ENCODE results near the gene ARPC2. TPM values are rescaled to one million over a fixed set of nuclear protein-coding genes. Genes with fewer than 3 reads are reported as not detected.

ARPC2 gene
- total RNA-seq, 1 donor from 2014 or later = 464 TPM

GRCh38 chr2:218282173-218282991, 65.4 kb downstream of the ARPC2 start:
- TF ChIP-seq, protein P1, sequence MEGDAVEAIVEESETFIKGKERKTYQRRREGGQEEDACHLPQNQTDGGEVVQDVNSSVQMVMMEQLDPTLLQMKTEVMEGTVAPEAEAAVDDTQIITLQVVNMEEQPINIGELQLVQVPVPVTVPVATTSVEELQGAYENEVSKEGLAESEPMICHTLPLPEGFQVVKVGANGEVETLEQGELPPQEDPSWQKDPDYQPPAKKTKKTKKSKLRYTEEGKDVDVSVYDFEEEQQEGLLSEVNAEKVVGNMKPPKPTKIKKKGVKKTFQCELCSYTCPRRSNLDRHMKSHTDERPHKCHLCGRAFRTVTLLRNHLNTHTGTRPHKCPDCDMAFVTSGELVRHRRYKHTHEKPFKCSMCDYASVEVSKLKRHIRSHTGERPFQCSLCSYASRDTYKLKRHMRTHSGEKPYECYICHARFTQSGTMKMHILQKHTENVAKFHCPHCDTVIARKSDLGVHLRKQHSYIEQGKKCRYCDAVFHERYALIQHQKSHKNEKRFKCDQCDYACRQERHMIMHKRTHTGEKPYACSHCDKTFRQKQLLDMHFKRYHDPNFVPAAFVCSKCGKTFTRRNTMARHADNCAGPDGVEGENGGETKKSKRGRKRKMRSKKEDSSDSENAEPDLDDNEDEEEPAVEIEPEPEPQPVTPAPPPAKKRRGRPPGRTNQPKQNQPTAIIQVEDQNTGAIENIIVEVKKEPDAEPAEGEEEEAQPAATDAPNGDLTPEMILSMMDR (IDR thresholded peaks at IDR 0.05; ENCODE audit: insufficient read depth, low read length, poor library complexity, severe bottlenecking) = no peak
- no peak overlapping the region for H3K4me3 ChIP-seq (ENCODE audit: low read depth, low read length)
- H3K27me3 ChIP-seq (ENCODE audit: control insufficient read depth, insufficient read depth, low read length) = no peaks in the 10 kb centered on the region
- peak; percentile 42 for DNase-seq (ENCODE audit: low read depth)
- peaks cover 1% of the 10 kb centered on the region for H3K36me3 ChIP-seq (ENCODE audit: control insufficient read depth, insufficient read depth, low read length)

DNA sequence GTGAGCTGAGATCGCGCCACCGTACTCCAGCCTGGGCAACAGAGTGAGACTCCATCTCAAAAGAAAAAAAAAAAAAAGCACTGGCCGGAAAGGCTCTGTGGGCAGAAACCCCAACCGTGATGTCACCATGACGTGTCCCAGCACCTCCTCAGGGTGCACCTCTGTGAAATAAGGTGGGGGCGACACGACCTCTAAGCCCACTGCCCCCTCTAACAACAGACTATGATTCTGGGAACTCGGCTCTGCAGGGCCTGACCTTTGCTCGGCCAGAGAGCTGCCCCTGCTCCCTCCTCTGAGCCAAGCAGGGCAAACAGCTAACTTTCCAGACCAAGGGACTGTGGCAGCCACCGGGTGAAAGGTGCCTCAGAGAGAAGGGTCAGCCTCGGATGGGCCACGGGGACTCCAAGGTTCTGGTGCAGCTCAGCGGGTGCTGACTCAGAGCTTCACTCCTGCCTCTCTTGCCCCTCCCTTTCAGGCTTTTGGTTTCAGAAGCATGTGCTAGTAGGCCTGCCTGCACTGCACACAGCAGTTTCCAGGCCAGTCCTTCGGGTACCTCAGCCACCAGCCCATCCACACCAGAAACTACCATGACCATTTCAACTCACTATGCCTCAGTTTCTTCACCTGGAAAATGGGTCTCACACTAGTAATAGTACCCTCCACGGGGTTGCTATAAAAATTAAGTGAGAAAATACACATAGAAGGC, 67.3 kb downstream of the ARPC2 start:
- DNase-seq (ENCODE audit: low read depth) = peak; percentile 42
- TF ChIP-seq, protein P1 (IDR thresholded peaks at IDR 0.05; ENCODE audit: insufficient read depth, low read length, poor library complexity, severe bottlenecking) = no peak
- Histone ChIP-seq H3K4me3 (ENCODE audit: low read depth, low read length) (no peak overlapping the region), H3K36me3 (ENCODE audit: control insufficient read depth, insufficient read depth, low read length) (peaks cover 1% of the 10 kb centered on the region), H3K27me3 (ENCODE audit: control insufficient read depth, insufficient read depth, low read length) (no peaks in the 10 kb centered on the region)

DNA sequence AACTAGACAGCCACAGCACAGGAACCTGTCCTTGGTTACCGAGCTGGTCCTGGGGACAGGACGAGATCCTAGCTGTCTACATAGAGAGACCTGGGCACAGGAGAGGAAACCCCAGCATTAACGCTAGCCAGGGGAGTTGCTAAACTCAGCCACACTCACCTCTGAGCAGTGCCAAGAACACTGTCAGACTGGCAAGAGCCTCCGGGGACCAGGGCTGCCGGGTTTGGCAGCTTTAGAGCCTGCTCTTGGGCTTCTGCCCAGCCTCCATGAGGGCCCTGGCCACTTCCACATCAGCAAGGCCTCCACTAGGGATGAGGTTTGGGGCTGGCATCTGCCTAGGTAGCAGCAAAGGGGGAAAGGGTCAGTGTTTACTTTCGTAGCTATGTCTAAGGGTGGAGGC, 68.6 kb downstream of the ARPC2 start:
- H3K4me3 ChIP-seq (ENCODE audit: low read depth, low read length) = no peak overlapping the region
- TF ChIP-seq, protein P1 (IDR thresholded peaks at IDR 0.05; ENCODE audit: insufficient read depth, low read length, poor library complexity, severe bottlenecking) = no peak
- H3K27me3 ChIP-seq (ENCODE audit: control insufficient read depth, insufficient read depth, low read length) = no peaks in the 10 kb centered on the region
- H3K36me3 ChIP-seq (ENCODE audit: control insufficient read depth, insufficient read depth, low read length) = no peaks in the 10 kb centered on the region
- no peak for DNase-seq (ENCODE audit: low read depth)

- no peaks in the 10 kb centered on the region for H3K36me3 ChIP-seq (ENCODE audit: control insufficient read depth, insufficient read depth, low read length)
- H3K4me3 ChIP-seq (ENCODE audit: low read depth, low read length) = peak overlapping the region; percentile 32
- DNase-seq (ENCODE audit: low read depth) = peak; percentile 88
- H3K27me3 ChIP-seq (ENCODE audit: control insufficient read depth, insufficient read depth, low read length) = no peaks in the 10 kb centered on the region
- TF ChIP-seq, protein P1 (IDR thresholded peaks at IDR 0.05; ENCODE audit: insufficient read depth, low read length, poor library complexity, severe bottlenecking) = no peak
Measured at GRCh38 chr2:218286570-218287459, 69.8 kb downstream of the ARPC2 start.

- H3K4me3 ChIP-seq (ENCODE audit: low read depth, low read length) = no peak overlapping the region
- no peaks in the 10 kb centered on the region for H3K27me3 ChIP-seq (ENCODE audit: control insufficient read depth, insufficient read depth, low read length)
- TF ChIP-seq, protein P1 (IDR thresholded peaks at IDR 0.05; ENCODE audit: insufficient read depth, low read length, poor library complexity, severe bottlenecking) = no peak
- no peaks in the 10 kb centered on the region for H3K36me3 ChIP-seq (ENCODE audit: control insufficient read depth, insufficient read depth, low read length)
- DNase-seq (ENCODE audit: low read depth) = peak; percentile 42
Measured at GRCh38 chr2:218289639-218290315, 72.8 kb downstream of the ARPC2 start.
